ENCODE results near the gene CPT1C.

GRCh38 chr19:49654581-49654980 lies 36.3 kb upstream of the CPT1C start:
- TF ChIP-seq, protein P1, sequence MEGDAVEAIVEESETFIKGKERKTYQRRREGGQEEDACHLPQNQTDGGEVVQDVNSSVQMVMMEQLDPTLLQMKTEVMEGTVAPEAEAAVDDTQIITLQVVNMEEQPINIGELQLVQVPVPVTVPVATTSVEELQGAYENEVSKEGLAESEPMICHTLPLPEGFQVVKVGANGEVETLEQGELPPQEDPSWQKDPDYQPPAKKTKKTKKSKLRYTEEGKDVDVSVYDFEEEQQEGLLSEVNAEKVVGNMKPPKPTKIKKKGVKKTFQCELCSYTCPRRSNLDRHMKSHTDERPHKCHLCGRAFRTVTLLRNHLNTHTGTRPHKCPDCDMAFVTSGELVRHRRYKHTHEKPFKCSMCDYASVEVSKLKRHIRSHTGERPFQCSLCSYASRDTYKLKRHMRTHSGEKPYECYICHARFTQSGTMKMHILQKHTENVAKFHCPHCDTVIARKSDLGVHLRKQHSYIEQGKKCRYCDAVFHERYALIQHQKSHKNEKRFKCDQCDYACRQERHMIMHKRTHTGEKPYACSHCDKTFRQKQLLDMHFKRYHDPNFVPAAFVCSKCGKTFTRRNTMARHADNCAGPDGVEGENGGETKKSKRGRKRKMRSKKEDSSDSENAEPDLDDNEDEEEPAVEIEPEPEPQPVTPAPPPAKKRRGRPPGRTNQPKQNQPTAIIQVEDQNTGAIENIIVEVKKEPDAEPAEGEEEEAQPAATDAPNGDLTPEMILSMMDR (IDR thresholded peaks at IDR 0.05), result no peak
- no peak for TF ChIP-seq POLR2A (IDR thresholded peaks at IDR 0.05)
